Skin of body (tissue), 2 donors: ENCODE data around the gene SGTA. TPM values are rescaled to one million over a fixed set of nuclear protein-coding genes. Genes with fewer than 3 reads are reported as not detected.

Source experiments
- DNase-seq: peaks from one replicate; lab custom pipeline; 2025; lab: John Stamatoyannopoulos, UW
- total RNA-seq: library from RNA; depleted of rRNA; stranded (reverse); fragments of >200 nt; gene quantifications from one replicate; pipeline ENCODE4 v1.2.3, GENCODE V29; 2014

The SGTA gene
- total RNA-seq, 1 donor from 2014 or later, result 18.7 TPM

DNA sequence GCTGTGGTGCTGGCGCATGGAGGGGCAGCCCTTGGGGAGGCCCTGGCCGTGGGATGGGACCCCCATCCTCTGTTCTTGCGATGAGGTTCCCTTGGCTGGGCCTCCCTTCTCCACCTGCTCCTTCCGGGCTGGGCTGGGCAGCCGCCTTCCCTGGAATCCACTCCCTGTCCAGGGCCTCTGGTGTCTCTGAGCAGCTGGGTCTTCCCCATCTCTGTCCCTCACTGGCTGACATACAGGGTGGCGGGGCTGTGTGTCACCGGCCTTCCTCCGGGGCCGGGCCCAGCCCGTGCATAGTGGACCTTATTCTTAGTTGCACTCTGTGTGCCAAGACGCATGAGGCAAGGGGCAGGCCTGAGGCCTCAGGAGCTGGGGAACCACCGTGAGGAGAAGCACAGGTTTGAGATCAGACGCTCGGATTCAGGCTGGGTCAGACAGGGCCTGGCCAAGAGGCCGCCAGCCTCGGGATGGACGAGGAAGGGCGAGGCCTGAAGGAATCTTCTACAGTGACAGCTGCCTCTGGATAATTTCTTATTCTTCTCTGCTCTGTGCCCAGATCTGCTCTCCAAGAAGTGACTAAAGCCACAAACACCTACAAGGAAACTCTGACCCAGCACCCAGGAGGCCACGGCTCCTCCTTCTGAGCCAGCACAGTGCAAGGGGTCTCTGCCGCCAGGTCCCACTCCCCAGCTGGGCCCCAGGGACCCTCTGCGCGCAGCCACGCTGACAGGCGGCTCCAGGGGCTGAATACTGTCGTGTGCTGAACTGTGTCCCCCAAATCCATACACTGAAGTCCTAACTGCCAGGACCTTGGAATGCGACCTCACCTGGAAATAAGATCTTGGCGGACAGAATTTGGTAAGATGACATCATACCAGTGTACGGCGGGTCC, 11.0 kb downstream of the SGTA start:
- DNase-seq, result no peak

DNA sequence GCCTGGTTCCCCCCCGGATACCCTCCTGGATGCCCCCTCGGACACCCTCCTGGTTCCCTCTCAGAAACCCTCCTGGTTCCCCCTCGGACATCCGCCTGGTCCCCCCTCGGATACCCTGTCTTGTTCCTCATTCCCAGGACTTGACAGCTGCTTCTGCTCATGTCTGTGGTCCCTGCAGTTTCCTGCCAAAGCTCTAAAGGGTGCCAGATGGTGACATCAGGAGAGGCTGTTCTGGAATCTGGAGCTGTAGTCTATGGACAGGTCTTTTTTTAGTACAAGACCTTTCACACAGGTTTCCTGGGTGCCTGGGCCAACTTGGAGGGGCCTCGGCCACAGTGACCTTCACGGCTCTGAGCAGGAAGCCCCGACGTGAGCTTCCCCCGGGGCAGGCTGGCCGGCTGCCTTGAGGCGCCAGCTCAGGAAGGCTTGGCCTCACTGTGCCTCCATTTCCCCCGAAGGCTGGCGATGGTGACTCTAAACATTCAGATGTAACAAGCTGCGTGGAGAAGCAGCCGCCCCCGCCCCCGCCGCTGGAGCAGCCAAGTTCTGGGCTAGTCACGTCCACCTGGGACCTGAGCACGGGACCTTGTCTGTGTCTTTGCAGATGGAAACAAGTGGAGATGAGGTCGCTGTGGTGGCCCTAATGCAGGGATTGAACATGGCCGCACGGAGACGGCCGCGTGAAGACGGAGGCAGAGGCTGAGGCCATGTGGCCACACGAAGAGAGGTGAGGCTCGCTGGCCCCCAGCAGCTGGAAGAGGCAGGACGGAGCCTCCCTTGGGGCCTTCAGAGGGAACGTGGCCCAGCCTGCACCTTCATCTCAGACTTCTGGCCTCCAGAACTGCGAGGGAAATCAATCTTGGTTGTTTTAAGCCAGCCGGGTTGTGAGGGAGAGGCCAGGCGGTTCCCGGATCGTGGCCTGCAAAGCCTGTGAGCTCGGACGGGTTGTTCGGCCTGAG, 12.7 kb downstream of the SGTA start:
- DNase-seq, result peak; percentile 72

DNA sequence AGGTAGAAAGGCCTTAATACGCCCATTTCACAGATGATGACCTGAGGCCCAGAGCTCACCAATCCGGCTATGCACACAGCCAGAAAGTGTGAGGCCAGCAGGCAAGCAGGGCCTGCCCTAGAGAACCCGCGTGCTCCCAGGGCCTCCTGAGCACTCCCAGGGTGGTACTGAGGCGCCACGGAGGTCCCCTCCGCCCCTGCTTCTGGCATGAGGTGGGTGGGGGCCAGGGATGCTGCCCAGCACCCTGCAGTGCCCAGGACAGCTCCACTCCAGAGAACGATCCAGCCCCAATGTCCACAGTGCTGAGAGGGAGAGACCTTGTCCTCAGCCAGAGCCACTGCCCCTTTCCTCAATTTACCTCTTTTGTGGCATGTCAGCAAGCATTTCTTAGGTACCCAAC, 13.9 kb downstream of the SGTA start:
- no peak for DNase-seq

DNA sequence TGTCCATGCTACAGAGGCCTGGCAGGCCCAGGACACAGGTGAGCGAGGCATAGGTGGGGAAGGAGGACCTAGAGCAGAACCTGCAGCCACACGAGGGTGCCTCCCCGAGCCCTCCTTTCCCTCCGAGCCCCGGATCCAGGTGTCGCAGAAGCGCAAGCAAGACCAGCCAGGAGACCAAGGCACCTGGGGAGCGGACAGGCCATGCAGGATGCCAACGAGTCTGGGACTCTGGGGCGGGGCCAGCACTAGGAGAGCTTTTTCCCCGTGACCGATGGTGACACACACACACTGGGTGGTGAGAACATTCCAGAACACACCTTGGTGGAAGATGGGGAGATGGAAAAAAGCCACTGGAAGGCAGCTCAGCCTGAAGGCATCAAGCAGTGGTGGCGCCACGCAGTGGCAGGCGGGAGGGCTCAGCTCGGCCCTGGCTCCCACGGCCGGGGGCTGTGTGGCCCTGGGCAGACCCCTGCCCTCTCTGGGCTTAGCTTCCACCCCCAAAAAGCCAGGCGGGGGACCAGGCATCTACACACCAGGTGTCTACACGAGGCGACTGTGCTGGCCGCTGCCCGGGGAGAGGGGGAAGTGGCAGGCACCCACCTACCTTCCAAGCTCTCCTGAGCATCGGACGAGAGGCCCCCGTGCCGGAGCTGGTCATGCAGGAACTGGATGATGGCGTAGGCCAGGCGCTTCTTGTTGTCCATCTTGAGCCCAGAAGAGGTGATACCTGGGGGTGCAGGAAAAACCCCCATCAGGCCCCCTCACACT, 14.5 kb downstream of the SGTA start:
- DNase-seq, result no peak

DNA sequence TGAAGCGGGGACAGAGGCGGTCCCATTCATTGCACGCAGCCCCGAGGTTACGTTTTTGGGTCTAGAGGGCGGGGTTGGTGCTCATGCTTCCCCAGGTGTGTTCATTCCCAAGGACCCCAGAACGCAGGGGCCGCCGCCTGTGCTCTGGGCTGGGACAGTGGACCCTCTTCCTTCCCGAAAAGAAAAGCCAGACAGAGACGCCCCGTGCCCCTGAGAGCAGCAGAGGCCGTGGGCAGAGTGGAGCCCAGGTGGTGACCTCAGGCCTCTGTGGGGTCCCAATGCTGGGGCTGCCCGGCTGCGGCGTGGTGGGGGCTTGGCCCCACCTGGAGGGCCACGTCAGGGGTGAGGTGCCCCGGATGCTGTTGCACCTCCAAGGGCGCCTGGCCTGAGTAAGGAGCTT, 15.4 kb downstream of the SGTA start:
- no peak for DNase-seq

DNA sequence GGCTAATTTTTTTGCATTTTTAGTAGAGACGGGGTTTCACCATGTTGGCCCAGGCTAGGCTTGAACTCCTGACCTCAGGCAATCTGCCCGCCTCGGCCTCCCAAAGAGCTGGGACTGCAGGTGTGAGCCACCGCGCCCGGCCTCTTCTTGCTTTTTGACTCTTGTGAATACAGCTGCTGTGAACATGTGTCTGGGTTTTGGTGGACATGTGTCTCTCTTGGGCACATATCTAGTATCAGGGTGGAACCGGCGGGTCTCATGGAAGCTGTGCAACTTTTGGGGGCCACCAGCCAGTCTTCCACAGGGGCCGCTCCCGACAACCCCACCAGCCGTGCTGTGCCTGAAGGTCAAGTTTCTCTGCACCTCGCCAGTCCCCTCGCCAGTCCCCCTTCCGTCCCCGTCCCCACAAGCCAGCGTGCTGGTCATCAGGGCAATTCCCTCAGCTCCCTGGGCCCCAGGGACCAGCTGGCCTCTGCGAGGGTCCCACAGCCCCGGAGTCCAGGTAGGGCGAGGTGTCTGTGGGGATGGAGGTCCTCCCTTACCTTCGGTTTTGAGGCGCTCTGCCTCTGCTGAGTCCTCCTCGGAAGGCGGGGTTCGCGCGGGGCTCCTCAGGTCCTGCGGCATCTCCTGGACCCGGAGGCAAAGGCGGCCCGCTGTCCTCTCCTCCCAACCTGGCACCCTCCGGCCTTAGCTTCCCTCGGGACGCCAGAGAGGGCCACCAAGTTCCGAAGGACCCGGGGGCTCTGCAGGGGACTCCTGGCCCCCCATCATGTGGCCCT, 16.3 kb downstream of the SGTA start:
- DNase-seq, result no peak

DNA sequence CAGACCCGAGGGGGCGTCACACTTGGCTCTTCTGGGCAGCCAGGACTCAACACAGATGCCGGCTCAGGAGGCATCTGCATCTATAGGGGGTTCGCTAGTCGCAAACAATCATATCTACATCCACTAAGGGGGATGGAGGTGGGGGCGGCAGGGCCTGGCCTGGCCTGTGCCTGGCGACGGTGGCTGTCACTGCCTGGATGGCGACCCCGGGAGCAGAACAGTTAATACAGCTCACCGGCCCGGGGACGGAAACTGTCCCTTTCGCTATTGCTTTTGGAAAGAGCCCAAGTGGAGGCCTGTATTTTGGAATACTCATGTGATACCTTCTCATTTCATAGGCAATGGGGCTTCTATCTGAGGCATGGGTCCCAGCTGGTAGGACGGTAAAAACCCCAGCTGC, 17.7 kb downstream of the SGTA start:
- no peak for DNase-seq

DNA sequence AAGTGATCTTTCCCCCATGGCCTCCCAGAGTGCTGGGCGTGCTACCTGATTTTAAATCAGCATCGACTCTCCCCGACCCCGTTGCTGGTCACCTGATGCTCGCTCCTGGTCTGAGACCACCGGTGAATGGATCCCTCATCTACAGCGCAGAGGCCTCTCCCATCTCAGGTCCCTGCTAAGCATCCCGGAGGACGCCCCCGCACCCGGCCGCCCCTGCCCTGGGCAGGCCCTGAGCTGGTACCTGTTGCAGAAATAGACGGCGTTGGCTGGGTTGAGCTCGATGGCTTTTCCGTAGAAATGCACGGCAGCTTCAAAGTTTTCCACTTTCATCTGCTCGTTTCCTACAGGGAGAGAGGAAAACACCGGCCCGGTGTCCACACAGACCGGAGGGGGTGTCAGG, 18.1 kb downstream of the SGTA start:
- no peak for DNase-seq

DNA sequence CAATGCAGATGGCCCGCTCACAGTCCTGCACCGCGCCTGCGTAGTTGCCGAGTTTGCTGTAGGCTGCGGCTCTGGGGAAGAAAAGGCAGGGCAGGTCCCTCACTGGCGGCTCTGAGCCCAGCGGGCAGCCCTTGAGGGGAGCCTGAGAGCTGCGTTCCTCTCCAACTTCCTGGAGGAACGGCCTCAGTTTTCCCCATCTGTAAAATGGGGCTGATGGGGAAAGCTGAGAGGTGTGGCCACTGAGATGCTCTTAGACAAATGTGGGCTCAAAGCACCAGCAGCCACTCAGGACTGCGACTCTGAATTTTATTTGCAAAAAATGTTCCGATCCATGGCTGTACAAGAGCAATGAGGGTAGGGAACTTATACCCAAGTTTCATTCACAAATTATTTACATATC, 19.4 kb downstream of the SGTA start:
- no peak for DNase-seq

DNA sequence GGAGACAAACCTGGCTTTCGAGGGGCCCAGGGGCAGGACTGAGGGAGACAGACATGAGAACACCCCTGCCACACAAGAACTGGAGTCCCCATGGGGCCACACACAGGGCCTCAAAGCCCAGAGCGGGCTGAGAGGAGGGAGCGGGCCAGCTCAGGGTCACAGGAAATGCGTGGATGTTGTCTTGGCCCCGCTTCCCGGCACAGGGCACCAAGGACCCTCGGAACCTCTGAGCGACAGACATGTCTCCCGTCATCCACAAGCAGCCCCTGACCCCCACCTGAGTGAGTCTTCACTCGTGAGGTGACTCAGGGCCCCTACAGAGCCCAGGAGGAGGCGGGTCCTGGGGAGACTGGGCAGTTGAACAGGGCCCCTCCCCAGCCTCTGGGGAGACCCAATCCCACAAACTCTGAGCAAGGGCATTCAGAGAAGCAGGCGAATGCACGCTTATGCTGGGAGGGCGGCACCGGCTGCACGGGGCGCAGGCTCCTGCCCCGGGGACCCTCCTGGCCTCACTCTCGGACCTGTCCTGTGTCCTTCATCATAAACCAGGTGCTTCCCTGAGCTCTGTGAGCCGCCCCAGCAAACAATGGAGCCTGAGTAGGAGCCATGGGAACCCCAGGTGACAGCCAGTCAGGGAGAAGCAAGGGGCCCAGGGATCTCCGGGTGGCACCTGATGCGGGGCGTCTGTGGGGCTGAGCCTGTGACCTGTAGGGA, 20.1 kb downstream of the SGTA start:
- DNase-seq, result no peak

DNA sequence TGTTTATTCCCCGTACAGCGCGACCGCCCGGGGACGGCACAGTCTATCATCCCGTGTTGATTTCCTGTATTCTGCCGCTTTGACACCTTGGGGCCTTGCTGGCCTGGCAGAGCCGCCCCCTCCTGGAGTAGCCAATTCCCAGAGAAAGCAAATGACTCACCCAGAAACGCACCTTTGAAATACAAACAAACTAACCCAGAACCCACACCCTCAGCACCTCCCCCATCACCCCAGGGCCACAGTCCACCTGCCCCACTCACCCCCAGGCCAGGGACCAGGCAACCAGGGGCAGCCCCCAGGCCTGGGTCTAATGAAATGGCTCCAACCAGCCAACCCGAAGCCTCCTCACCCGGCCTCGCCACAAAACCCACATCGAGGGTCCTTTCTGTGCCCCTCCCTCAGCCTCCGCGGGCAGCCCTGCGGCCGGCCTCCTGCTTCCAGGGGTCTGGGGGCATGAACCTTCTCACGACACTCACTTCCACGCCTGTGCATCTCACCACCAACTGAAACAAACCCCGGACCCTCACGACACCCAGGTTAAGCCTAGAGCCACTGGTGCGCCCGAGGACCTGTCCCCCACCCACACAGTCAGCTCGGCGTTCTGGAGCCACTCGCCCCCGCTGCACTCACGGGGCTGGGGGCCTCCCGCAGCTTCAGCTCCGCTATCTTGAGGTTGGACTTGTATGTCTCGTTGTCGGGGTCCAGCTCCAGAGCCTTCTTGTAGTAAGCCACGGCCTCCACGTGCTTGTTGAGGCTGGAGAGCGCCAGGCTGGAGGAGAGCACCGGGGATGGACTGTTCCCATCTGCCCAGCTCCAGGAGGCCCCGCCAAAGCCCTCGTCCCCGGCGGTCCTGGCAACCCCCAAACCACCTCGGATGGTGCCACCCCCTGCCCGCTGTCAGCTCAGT, 20.9 kb downstream of the SGTA start:
- DNase-seq, result no peak

DNA sequence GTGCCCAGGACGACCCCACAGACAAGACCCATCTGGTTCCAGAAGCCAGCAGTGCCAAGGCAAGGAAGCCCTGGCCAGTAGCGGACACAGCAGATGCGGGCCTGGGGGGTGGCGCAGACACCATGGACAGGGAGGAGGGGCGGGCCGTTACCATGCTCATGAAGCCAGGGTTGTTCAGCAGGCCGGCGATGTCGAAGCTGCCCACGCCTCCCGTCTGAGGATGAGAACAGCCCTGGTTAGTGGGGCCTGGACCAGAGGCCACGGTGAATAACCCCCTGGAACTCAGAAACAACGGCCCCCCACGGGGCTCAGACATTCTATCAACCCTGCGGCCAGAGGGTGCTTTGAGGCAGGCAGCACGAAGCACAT, 21.8 kb downstream of the SGTA start:
- DNase-seq, result no peak

DNA sequence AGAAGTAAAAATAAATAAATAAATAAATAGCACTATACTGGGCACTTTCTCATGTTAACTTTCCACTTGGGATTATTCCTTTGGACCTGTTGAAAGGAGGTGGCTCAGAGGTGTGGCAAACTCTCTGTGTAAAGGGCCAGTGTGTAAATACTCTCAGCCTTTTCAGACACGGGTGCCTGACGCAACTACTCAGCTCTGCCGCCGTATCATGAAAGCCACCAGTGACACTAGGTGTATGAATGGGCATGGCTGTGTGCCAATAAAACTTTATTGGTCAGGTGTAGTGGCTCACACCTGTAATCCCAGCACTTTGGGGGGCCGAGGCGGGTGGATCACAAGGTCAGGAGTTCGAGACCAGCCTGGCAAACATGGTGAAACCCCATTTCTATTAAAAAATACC, 23.1 kb downstream of the SGTA start:
- no peak for DNase-seq

DNA sequence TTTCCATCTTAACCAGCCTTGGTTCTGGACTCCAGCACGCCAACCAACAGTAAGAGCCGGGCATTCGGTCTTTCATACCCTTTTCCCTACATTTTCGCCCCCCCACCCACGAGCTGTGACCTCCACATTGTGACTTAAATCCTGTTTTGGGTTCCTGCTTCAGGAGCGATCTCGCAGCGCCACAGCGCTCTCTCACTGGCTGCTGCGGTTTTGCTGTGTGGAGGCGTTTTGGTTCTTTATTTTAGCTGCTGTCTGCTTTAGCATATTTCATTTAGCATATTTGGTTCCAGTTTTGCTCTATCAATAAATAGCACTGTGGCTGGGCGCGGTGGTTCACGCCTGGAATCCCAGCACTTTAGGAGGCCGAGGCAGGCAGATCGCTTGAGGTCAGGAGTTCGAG, 23.7 kb downstream of the SGTA start:
- no peak for DNase-seq

DNA sequence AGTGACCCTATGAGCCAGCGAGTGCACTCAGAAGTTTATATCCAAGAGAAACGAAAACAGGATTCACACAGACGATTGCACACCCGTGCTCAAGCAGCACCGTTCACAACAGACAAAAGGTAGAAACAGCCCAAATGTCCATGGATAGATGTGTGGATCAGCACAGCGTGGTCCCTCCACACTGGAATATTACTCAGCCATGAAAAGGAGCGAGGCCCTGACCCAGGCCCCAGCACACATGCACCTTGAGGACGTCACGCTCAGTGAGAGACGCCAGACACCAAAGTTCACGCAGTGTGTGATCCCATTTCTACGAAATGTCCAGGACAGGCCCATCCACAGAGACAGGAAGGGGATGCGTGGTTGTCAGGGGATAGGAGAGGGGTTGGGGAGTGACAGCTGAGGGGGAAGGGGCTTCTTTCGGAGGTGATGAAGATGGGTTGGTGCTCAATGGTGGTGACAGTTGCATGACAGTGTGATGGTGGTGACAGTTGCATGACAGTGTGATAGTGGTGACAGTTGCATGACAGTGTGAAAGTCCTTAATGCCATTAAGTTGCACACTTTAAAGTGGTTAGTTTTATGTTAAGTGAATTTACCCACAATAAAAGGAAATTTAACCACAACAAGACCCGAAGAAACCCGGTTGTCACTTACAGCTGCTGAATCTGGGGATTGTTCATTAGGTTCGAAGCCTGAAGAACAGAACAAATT, 24.3 kb downstream of the SGTA start:
- no peak for DNase-seq

DNA sequence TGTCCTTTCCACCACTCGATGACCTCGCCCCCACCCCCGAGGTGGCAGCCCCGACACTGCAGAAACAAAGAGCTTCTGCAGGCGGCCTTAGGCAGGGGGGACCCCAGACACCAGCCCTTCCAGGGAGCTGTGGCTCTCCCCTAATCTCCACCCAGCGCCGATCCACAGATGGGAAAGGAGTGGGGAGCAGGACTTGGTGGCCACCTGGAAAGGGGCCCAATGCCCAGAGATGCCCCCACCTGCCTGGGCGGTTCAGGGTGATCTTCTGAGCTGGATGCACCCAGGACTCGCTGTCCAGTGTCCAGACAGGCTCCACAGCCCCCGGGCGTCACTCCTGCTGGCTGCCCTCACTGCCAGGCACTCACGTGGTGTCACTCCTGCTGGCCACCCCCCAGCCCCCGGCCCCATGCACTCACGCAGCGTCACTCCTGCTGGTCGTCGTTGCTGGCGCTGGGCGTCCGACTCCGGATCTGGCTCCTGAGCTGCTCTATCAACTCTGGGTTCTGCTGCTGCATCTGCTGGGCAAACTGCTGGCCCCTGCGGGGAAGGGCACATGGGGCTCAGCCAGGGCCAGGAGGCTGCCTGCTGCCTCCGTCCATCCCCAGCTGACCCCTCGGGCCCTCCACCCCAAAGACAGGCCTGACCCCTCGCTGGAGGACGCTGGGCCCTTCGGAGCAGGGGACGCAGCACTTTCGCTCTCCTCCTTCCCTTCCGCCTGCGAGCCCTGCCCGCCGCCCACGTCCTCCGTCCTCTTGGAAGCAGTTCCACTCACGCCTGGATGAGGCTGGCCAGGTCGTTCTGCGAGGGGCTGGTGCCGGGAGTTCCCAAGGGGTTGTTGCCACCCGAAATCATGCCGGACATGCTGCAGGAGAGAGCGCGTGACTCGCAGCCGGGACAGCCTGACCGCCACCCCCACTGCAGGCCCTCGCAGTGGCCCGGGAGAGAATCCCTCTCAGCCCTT, 25.9 kb downstream of the SGTA start:
- DNase-seq, result no peak

DNA sequence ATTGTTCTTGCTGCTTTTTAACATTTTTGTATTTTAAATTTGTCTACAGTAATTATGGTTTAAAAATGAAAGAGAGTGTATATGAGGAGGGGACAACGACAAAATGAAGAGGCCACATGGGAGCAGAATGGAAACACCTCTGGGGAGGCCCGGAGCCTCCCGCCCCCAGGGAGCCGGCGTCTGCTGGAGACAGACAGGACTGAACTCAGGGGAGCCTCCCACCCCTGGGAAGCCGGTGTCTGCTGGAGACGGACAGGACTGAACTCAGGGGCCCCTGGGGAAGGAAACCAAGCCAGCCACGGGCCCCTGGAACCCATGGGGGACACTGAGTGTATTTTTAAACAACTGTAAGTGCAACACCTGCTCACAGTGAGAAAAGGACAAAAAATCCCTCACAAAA, 26.6 kb downstream of the SGTA start:
- DNase-seq, result no peak
